HEK293 (cell line): ENCODE measurements around the gene FYTTD1.

ENCODE experiments used
- CTCF ChIA-PET: fragments of 350-600 bp; formaldehyde crosslinking; extraction: SDS; loops from one replicate; lab custom pipeline; 2021; ENCODE audit warnings: antibody characterized with exemption; lab: Yijun Ruan, JAX
- POLR2A ChIA-PET: fragments of 300-600 bp; formaldehyde crosslinking; extraction: SDS; loops from one replicate; lab custom pipeline; 2020; ENCODE audit warnings: antibody characterized with exemption, inconsistent platforms; lab: Yijun Ruan, JAX
- H3K27ac ChIP-seq: fragments of 200-500 bp; sonication (Bioruptor generic); 2 replicates; pipeline ENCODE4 v1.5.1; 2014; ENCODE audit warnings: low read depth, low read length, control low read depth, inconsistent platforms; ENCODE audit errors: extremely low read depth
- H3K36me3 ChIP-seq, 2 experiments: fragments of 200-500 bp in 1 of 2; sonication (Bioruptor generic) in 1 of 2; 1 replicate in 1 of 2; 2 replicates in 1 of 2; pipeline ENCODE4 v1.5.1; 2014 to 2017; ENCODE audit warnings: inconsistent platforms in 2 of 2, low read length in 2 of 2; ENCODE audit not compliant: control insufficient read depth in 2 of 2, insufficient read depth in 1 of 2
- H3K4me1 ChIP-seq: fragments of 200-500 bp; sonication (Bioruptor generic); 2 replicates; pipeline ENCODE4 v1.5.1; 2014; ENCODE audit warnings: mild to moderate bottlenecking, low read length, inconsistent platforms; ENCODE audit not compliant: control insufficient read depth, insufficient read depth
- H3K4me3 ChIP-seq: 2 replicates; pipeline ENCODE4 v1.5.1; 2011; ENCODE audit warnings: low read depth, mild to moderate bottlenecking, control low read depth, low read length, moderate library complexity
- H3K9me3 ChIP-seq: fragments of 200-500 bp; sonication (Bioruptor generic); 2 replicates; pipeline ENCODE4 v1.5.1; 2014; ENCODE audit warnings: low read depth, low read length, inconsistent platforms; ENCODE audit not compliant: control insufficient read depth, insufficient read depth
- EGR2 ChIP-seq: fragments of 450-650 bp; formaldehyde crosslinking; IDR thresholded peaks from 2 replicates; pipeline ENCODE4 v1.5.1; 2016; ENCODE audit warnings: low read depth, missing biosample characterization, missing genetic modification characterization
- ELK4 ChIP-seq: IDR thresholded peaks from 2 replicates; pipeline ENCODE4 v1.6.1; 2011; ENCODE audit warnings: mild to moderate bottlenecking, low read depth, low read length, borderline replicate concordance
- GLIS1 ChIP-seq: fragments of 450-650 bp; formaldehyde crosslinking; IDR thresholded peaks from 2 replicates; pipeline ENCODE4 v1.5.1; 2016; ENCODE audit warnings: missing biosample characterization, missing genetic modification characterization
- HIC1 ChIP-seq: fragments of 450-650 bp; formaldehyde crosslinking; IDR thresholded peaks from 2 replicates; pipeline ENCODE4 v1.5.1; 2016; ENCODE audit warnings: missing biosample characterization, missing genetic modification characterization
- KLF1 ChIP-seq: fragments of 450-650 bp; formaldehyde crosslinking; IDR thresholded peaks from 2 replicates; pipeline ENCODE4 v1.5.1; 2016; ENCODE audit warnings: missing biosample characterization, missing genetic modification characterization
- KLF16 ChIP-seq: fragments of 450-650 bp; formaldehyde crosslinking; IDR thresholded peaks from 2 replicates; pipeline ENCODE4 v1.5.1; 2017; ENCODE audit warnings: missing biosample characterization, missing genetic modification characterization
- PRDM1 ChIP-seq: fragments of 450-650 bp; formaldehyde crosslinking; IDR thresholded peaks from 2 replicates; pipeline ENCODE4; 2016; ENCODE audit warnings: missing biosample characterization, missing genetic modification characterization
- SALL2 ChIP-seq: fragments of 450-650 bp; formaldehyde crosslinking; IDR thresholded peaks from 2 replicates; pipeline ENCODE4 v1.5.0; 2017; ENCODE audit warnings: missing biosample characterization, mild to moderate bottlenecking, missing genetic modification characterization, borderline replicate concordance
- SP2 ChIP-seq: fragments of 450-650 bp; formaldehyde crosslinking; IDR thresholded peaks from 2 replicates; pipeline ENCODE4 v1.5.1; 2016; ENCODE audit warnings: missing biosample characterization, missing genetic modification characterization
- ZBTB1 ChIP-seq: fragments of 450-650 bp; formaldehyde crosslinking; IDR thresholded peaks from 2 replicates; pipeline ENCODE4 v1.5.1; 2016; ENCODE audit warnings: missing biosample characterization, missing genetic modification characterization
- ZBTB11 ChIP-seq: fragments of 450-650 bp; formaldehyde crosslinking; conservative IDR thresholded peaks from 2 replicates; pipeline ENCODE4 v1.5.1; 2016; ENCODE audit warnings: low read depth, missing biosample characterization, missing genetic modification characterization
- ZBTB48 ChIP-seq: fragments of 450-650 bp; formaldehyde crosslinking; IDR thresholded peaks from 2 replicates; pipeline ENCODE4 v1.5.1; 2016; ENCODE audit warnings: missing biosample characterization, missing genetic modification characterization
- ZFP37 ChIP-seq: fragments of 450-650 bp; formaldehyde crosslinking; IDR thresholded peaks from 2 replicates; pipeline ENCODE4 v1.5.1; 2016; ENCODE audit warnings: missing biosample characterization, missing genetic modification characterization
- ZFP41 ChIP-seq: fragments of 450-650 bp; formaldehyde crosslinking; IDR thresholded peaks from 2 replicates; pipeline ENCODE4 v1.5.1; 2016; ENCODE audit warnings: missing biosample characterization, missing genetic modification characterization, borderline replicate concordance
- ZNF10 ChIP-seq: fragments of 450-650 bp; formaldehyde crosslinking; IDR thresholded peaks from 2 replicates; pipeline ENCODE4 v1.5.1; 2017; ENCODE audit warnings: missing biosample characterization, missing genetic modification characterization
- ZNF157 ChIP-seq: fragments of 450-650 bp; formaldehyde crosslinking; IDR thresholded peaks from 2 replicates; pipeline ENCODE4 v1.5.1; 2016; ENCODE audit warnings: missing biosample characterization, missing genetic modification characterization
- ZNF175 ChIP-seq: fragments of 450-650 bp; formaldehyde crosslinking; IDR thresholded peaks from 2 replicates; pipeline ENCODE4 v1.5.1; 2016; ENCODE audit warnings: missing biosample characterization, missing genetic modification characterization
- ZNF26 ChIP-seq: fragments of 450-650 bp; formaldehyde crosslinking; IDR thresholded peaks from 2 replicates; pipeline ENCODE4 v1.5.1; 2016; ENCODE audit warnings: missing biosample characterization, missing genetic modification characterization
- ZNF473 ChIP-seq: fragments of 450-650 bp; formaldehyde crosslinking; IDR thresholded peaks from 2 replicates; pipeline ENCODE4 v1.5.1; 2017; ENCODE audit warnings: missing biosample characterization, missing genetic modification characterization
- ZNF521 ChIP-seq: fragments of 450-650 bp; formaldehyde crosslinking; IDR thresholded peaks from 2 replicates; pipeline ENCODE4 v1.5.1; 2017; ENCODE audit warnings: missing biosample characterization, mild to moderate bottlenecking, missing genetic modification characterization
- ZNF530 ChIP-seq: fragments of 450-650 bp; formaldehyde crosslinking; IDR thresholded peaks from 2 replicates; pipeline ENCODE4 v1.5.1; 2016; ENCODE audit warnings: low read depth, missing biosample characterization, missing genetic modification characterization
- ZNF558 ChIP-seq: fragments of 450-650 bp; formaldehyde crosslinking; IDR thresholded peaks from 2 replicates; pipeline ENCODE4 v1.5.1; 2016; ENCODE audit warnings: missing biosample characterization, missing genetic modification characterization
- ZNF639 ChIP-seq: fragments of 450-650 bp; formaldehyde crosslinking; IDR thresholded peaks from 2 replicates; pipeline ENCODE4 v1.5.1; 2016; ENCODE audit warnings: missing biosample characterization, missing genetic modification characterization
- ZNF692 ChIP-seq: fragments of 450-650 bp; formaldehyde crosslinking; IDR thresholded peaks from 2 replicates; pipeline ENCODE4 v1.5.1; 2016; ENCODE audit warnings: missing biosample characterization, missing genetic modification characterization
- ZNF747 ChIP-seq: fragments of 450-650 bp; formaldehyde crosslinking; IDR thresholded peaks from 2 replicates; pipeline ENCODE4 v1.5.1; 2016; ENCODE audit warnings: missing biosample characterization, missing genetic modification characterization
- ZNF76 ChIP-seq: fragments of 450-650 bp; formaldehyde crosslinking; IDR thresholded peaks from 2 replicates; pipeline ENCODE4; 2016; ENCODE audit warnings: low read depth, missing biosample characterization, missing genetic modification characterization, borderline replicate concordance

FYTTD1 gene

GRCh38 chr3:197736010-197736490 is 13.6 kb upstream of the FYTTD1 start (continued):
- TF ChIP-seq HIC1 (tag by site-specific recombination) (0 out of 2 replicates have a peak, but pooled peaks have one; percentile 9), GLIS1 (peak; percentile 68), ZNF10 (tag by site-specific recombination) (no peak), ZNF558 (tag by site-specific recombination) (no peak), ELK4 (no peak), ZNF747 (tag by site-specific recombination) (no peak), ZNF530 (tag by site-specific recombination) (no peak), ZNF639 (tag by site-specific recombination) (no peak), ZNF157 (tag by site-specific recombination) (no peak), SP2 (peak; percentile 51), PRDM1 (tag by site-specific recombination) (peak; percentile 73), ZNF26 (no peak), KLF1 (tag by site-specific recombination) (no peak), ZFP41 (no peak), ZNF692 (tag by site-specific recombination) (no peak), ZBTB1 (no peak), SALL2 (tag by site-specific recombination) (no peak), ZNF175 (tag by site-specific recombination) (no peak)

GRCh38 chr3:197736491-197737318 is 13.0 kb upstream of the FYTTD1 start, which contains the start of gene RUBCN:
RUBCN (minus strand) TSS chr3:197736904; CDS start chr3:197736719, 185 bp downstream.
- CTCF ChIA-PET: no interaction called here
- H3K36me3 ChIP-seq: no peaks in the 10 kb centered on the region
- no peaks in the 10 kb centered on the region for H3K9me3 ChIP-seq
- H3K4me1 ChIP-seq: no peaks in the 10 kb centered on the region
- peak within 1 kb of the TSS; percentile 88 for H3K4me3 ChIP-seq
- peak within 1 kb of the TSS; percentile 11; the same call in 1 of the 2 replicates for H3K27ac ChIP-seq
- POLR2A ChIA-PET: interaction anchor here (1.0 kb wide), 3 partner anchors 10 to 24 kb away, joined by 3 to 5 read pairs (median 5); partner anchors contain the start of gene FYTTD1
- TF ChIP-seq ZFP37 (tag by site-specific recombination): no peak
- TF ChIP-seq ZNF76 (tag by site-specific recombination): peak; percentile 89
- TF ChIP-seq ZNF521 (tag by site-specific recombination): no peak
- TF ChIP-seq ZNF473 (tag by site-specific recombination): no peak
- TF ChIP-seq ZBTB48 (tag by site-specific recombination): 0 out of 2 replicates have a peak, but pooled peaks have one; percentile 50
- peak; percentile 40; the same call in 1 of the 2 replicates for TF ChIP-seq EGR2
- TF ChIP-seq KLF16 (tag by site-specific recombination): 0 out of 2 replicates have a peak, but pooled peaks have one; percentile 28
- peak; percentile 85; the same call in 1 of the 2 replicates for TF ChIP-seq ZBTB11
